GM19468 (cell line): Measurements from ENCODE around the gene PDK2.

ENCODE experiments used
- ATAC-seq: cut with Tn5 transposase; IDR thresholded peaks from one replicate; pipeline ENCODE4 v1.9.1; 2021; ENCODE audit warnings: mild to moderate bottlenecking, moderate library complexity, moderate number of reproducible peaks; ENCODE audit not compliant: unreplicated experiment; ENCODE audit errors: extremely low read depth

PDK2 gene

DNA sequence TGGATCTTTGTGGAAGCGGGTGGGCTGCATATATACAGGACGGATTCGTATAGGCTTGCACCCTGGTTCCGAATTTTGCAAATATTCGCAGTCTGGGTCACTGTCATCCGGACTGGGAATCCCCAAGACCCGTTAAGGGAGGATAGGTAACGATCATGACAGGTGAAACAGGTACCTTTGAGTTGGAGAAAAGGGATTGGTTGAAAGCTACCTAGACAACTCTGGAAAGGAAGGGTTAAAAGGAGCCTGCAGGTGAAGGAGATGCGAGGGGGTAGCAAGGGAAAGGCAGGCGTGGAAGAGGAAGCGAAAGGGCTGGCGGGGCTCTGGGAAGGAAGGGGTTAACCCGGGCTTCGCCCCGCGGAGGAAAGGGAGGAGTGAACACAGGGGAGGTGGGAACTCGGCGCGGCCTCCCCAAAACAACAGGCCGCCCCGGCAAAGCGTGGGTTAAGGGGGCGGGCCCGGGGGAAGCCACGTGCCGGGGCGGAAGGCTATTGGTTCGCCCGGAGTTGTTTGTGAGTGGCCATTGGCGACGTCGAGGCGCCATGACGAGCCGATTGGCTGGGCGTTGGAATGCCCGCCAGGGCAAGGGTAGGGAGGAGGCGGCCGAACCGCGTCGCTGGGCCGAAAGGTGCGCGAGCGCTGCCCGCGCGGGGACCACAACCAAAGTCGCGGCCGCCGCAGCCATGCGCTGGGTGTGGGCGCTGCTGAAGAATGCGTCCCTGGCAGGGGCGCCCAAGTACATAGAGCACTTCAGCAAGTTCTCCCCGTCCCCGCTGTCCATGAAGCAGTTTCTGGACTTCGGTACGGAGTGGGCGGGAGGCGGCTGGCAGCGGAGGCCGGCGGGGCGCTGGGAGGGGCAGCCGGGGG lies at the start of gene PDK2:
PDK2 (plus strand) TSS at position 599 of the 867 bp plus-strand sequence; CDS start at position 684, 85 bp downstream.
- ATAC-seq, result peak; percentile 88

DNA sequence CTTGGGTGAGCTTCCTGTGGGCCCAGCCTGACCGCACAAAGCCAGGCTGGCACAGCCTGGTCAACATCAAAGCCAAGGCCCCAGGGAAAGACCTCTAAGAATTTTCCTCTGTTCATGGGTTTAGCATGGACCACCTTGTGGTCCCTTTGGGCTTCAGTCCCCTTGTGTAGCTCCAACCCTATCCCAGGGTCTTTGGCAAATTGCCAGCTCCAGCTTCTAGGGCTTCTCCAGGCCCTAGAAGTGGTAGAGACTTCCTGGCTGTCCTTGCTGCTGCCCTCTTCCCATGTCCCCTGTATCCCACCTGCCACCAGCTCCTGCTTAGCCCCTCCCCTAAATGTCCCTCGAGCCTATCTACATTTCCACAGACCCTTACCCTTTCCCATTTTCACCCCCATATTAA lies 49.0 kb upstream of the PDK2 start:
- no peak for ATAC-seq

DNA sequence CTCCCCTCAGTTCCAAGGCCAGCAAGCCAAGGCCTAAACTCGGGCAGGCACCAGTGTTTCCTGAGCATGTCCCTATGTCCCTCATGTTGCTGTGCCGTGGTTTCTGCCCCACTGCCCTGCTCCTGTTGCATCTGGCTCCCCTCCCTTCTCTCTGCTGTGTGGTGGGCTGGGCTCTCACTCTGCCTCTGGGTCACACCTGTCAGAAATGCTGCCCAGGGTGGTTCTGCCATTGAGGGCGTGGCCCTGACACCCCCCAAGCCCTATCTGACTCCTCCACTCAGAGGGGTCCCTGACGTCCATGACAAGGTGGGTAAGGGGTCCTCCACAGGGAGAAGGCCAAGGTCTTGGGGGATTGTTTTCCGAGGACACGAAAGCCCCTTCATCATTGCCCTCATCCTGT lies 48.5 kb upstream of the PDK2 start:
- ATAC-seq, result no peak

DNA sequence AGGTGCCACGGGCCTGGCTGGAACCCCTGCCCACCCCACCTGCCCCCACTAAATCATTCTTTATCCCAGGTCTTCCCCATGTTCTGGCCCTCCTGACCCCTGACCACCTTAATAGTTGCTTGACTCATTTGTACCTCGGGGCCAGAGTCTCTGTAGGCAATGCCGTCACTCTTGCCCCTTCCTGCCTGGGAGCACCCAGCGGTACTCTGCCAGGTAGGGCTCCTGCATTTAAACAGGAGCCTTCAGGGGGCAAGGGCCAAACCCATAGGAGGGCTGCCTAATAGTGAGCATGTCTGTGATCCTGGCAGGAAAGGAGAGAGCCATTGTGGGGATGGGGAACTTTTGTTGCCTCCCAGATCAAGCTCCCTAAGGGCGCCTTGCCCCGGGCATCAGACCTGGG lies 48.1 kb upstream of the PDK2 start:
- no peak for ATAC-seq

DNA sequence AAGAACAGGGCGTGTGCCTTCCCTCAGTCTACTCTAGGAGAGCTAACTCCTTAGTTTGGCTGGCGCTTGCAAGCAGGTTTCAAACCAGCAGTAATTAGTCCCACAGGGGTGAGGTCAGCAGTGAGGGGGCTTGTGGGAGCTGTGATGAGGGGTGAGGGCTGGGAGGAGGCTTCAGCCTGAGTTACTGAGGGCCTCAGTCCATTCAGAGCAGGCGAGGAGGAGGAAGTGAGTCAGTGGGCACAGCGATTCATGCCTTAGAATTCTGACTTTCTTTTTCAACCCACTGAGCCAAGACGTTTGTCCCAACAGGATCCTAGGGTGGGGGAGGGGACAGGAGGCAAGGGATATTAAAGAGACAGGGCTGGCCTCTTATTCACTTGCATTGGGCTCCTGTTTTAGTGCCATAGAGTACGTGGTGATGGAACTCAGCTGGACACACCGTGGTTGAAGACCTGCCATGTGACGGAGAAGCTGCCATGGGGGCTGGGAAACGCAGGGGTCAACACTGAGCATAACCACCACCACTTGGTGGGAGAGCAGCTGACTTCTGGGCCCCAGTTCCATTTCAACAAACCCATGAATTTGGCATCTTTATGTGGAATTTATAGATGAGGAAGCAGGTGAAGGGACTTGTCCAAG lies 47.5 kb upstream of the PDK2 start:
- no peak for ATAC-seq

DNA sequence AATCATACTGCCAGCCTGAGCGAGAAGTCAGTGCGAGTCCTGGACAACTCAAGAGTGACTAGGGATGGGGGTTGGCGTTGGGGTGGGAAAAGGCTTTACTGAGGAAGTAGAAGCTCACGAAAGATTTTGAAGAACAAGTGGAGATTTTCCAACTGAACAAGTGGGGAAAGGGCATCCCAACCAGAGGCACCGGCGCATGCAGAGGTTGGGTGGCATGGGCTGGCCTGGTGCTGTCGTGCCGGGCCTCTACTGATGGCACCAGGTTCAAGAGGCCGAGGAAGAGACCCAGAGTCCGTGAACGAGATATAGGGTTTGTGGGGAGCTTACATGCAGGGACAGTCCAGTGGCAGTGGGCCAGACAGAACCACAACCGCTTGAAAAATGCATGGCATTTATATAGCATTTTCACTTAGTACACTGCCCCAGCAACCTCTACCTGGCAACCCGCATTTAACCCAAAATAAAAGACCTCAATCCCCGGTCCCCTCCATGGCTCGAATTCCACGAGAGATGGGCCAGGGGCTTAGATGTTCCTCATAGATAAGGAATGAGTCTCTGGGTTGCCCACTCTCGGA lies 46.9 kb upstream of the PDK2 start:
- no peak for ATAC-seq

DNA sequence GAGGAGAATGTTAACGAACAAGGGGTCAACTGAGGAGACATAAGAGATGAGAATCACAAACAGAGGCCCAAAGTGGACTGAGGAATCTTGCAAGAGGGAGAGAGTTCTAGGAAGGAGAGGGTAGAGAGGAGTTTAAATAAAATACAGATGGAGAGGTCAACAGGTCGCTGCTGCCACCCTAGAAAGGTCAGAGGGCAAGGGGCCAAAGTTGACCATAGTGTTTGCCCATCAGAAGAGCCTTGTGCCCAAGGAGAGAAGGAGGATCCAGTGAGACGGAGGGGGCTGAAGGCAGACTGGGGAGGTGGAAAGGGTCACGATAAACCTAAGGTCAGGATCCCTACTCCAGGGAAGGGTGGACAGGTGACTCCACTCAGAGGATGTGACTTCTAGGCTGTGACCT lies 46.2 kb upstream of the PDK2 start:
- no peak for ATAC-seq

DNA sequence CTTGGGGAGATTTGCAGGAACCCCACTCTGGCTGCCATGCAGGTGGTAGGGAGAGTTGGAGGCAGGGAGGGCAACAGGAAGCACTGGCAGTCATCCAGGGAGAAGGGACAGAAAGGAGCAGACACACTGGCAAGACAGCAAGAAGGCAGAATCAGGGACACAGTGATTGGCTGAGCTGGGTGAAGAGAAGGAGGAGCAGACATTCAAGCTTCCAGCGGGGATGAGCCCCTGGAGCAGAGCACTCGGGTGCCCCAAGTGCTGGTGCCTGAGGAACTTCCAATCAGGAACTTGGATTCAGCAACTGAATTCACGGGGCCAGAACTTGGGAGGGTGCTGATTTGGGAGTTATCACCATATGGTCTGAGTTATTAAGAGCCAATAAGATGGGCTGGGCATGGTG lies 45.5 kb upstream of the PDK2 start:
- ATAC-seq, result no peak

DNA sequence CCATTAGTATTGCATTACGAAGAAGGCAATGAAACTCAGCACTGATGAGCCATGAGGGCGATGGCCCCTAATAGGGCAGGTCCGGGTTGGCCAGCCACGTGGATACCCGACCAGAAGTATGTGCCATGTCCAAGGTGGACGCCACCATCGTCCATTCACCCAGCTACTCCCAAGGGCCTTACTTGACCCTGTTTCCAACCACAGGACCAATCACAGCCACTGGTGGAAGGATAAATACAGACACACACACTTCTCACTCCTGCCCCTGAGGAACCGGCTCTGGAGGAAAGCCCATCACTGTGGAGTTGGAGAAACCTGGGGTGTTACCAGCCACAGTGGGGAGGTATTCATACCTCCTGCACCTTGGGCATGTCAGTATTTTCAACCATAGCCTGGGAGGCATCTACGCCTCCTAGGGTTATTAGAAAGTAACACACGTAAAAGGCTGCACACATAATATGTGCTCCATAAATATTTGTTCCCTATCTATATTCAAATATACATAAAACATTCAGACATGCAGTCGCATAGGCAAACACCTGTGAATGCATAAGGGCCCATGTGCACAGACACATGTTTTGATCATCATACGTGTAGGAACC lies 44.6 kb upstream of the PDK2 start:
- ATAC-seq, result no peak

DNA sequence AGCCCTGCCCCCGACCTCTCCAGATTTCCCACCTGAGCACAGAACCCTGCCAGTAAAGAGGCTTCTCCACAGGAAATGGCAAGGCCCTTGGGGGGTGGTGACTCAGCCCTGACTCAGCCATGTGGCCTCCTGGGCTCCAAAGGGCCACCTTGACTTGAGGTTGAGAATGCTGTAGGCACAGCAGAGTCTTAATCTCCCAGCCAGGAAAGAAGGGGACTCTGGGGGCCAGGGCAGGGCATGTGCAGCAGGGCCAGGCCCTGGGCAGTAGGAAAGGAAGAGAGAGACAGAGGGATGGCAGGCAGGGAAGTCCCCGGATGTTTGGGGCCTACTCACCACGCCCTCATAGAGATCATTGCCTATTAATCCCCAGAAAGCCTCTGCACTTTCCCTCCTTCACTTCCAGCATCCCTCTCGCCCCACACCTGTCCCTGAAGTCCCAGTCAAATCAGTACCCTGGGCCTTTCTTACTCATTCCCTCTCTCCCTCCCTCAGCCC lies 44.0 kb upstream of the PDK2 start:
- no peak for ATAC-seq

DNA sequence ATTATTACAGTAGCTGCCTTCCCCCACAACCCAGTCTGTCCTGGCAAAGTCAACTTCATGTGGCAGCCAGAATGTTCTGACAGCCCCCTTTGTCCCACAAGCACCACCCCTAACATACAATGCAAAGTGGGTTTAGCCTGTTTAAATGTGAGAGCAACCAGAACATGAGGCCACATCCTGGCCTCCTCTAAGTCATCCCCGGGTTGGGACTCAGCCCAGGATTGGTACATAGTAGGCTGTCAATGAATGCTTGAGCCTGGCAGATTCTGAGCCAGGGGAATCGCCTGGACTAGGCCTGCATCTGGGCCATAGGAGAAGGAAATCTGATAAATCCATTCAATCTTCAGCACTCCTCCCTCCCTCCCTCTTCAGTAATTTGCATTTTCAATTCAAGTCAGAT lies 43.5 kb upstream of the PDK2 start:
- no peak for ATAC-seq

DNA sequence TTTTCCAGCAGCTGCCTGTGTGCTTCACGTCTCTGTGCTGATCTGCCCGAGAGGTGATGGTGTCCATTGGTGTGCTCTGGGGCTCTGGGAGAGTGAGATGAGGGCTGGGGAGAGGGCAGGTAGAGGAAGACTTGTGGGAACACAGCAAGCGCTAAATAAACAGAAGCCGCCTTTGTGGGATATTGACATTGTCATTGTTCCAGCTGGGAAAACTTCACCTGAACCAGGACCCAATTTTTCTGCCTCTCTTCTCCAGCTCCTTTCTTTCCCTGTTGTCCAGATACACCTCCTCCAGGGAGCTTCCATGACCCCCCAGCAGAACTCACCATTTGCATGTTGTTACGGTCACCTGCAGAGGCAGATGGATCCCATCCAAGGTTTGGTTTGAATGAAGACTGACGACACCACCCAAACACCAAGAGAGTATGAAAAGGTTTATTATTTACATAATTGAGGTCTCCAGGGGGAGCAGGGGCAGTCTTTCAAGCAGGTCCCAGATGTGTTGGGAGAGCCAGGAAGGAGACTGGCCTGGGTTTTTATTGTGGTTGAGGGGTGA lies 42.8 kb upstream of the PDK2 start:
- ATAC-seq, result no peak

DNA sequence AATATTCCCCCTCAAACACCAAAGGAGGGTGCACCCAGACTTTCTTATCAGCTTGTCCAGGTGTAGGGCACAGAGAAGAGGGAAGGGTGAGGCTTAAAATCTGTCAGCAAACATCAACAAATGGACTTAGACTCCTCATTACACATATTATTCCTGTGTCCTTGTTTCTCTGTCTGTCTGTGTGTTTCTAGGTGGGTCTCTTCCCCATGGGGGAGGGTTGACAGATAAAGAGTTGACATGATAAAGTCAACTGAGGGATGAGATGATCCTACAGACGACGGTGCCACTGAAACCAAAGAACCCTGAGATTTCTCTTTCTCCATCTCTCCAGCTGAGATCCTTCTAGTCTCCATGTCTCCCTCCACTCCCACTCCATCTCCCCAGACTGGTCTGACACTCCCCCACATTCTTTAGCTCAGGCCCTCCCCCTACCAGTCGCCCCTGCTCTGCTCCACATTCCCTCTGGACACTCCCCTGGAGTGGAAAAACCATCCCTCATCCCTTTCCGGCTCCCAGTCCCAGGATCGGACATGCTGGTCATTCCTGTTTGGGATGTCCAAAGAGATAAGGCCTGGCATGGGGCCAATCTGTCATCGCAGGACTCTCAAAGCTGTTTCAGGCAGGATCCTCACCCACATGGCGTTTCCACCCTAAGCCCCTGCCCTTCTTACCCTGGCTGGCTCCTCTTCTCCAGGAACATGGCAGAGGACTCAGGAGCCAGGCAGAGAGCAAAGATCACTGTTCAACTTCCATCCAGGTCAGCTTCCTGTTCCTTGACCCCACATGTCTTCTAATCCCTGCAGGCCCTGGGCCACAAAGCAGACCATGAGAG lies 42.1 kb upstream of the PDK2 start:
- ATAC-seq, result no peak

DNA sequence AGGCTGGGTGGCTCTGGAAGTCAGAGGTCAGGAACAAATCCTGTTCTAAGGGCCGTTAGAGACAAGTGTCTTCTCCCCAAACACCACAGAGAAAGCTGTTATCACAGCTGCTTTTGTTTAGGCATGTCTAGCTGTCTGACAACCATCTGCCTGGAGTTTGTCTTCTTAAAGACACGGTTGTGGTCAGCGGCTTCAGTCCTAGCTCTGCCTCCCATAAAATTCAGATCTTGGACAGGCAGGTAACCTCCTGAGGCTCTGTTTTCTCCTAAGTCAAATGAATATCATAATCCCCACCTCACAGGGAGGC lies 41.5 kb upstream of the PDK2 start:
- no peak for ATAC-seq

DNA sequence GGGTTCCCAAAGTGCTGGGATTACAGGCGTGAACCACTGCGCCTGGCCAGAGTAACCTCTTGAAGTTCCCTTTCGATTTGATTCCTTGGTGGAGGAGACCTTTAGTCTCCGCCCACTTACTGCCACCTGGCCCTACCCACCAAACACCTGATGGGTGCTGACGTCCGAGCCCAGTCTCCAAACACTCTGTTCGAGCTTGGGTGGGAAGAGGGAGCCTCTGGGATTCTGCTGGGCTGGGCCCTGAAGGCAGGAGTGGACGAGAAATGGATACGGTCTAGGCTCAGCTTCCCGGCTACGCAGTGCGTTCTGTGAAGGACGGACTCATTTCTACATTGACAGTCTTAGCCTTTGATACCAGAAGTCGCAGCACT lies 40.1 kb upstream of the PDK2 start:
- no peak for ATAC-seq

DNA sequence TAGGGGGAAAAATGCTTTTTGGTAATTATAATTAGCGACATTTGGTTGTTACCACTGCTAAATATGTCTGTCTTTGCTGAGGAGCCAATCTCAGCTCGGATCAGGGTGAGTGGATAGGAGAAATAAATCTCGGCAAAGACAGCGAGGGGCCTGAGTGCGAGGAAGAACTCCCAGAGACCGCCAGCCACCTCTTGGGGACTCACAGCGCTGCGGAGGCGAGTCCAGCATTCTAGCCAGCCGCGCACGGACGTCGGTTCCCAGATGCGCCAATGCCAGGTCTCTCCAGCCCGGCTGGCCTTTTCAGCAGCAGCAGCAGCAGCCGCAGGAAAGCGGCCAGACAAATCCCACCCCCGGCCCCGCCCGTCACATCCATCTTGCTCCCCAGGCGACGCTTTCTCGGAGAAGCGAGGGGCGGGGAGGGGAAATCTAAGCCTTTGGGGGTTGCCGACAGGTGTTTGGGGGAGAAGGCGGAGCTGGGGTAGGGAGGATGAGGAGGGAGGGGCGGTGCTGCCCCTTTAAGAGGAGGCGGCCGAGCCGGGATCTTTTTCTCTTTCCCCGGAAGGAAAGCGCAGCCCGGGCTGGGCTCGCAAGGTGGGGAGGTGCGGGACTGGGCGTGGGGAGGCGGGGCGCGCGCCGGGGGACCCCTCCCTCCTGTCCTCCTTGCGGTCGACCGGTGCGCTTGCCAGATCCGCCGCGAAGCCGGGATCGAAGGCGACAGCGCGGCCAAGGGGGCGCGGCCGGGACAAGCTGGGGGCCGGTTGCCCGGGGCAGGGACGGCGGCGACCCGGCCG lies 39.5 kb upstream of the PDK2 start, which contains the start of gene ITGA3:
ITGA3 (plus strand) TSS at position 685 of the 791 bp plus-strand sequence. CDS start 330 bp downstream, outside the sequence.
- ATAC-seq, result no peak

DNA sequence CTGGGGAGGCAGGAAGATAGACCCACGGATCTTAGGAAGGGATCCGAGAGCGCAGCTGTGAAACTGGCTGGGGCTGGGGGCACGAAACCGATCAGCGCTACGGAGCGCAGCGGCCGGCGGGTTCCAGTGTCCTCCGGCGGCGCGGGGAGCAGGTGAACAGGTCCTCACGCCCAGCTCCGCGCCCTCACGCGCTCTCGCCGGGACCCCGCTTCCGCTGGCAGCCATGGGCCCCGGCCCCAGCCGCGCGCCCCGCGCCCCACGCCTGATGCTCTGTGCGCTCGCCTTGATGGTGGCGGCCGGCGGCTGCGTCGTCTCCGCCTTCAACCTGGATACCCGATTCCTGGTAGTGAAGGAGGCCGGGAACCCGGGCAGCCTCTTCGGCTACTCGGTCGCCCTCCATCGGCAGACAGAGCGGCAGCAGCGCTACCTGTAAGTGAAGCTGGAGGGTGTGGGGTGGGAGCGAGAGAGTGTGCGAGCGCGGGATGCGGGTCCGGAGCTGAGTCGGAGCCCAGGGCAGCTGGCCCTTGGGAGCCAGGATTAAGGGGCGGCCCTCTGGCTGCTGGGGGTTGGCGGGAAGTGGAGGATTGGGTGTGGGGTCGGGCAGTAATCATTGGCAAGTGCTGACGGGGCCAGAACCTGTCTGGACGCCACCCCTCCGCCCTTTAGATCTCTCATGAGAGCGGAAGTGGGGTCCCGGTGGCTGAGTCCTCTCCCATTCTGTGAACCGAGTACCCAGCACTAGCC lies 38.8 kb upstream of the PDK2 start:
- ATAC-seq, result no peak

DNA sequence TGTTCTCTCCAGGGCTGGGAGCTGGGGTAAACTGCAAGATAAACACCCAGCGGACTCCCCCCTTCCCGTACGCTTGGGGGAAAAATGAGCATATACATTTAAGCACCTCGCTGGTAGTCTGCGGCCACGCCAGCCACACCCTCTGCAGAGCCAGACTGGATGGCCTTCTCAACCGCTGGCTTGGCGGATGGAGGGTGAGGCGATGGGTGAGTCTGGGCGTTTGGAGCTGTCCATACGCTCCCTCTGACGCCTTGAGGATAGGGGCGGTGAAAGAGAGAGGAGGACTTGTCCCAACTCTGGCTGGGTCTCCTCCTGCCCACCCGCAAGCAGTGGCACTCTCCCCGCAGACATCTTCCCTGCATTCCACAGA lies 38.2 kb upstream of the PDK2 start:
- no peak for ATAC-seq
